CD14-positive monocyte (primary cell): ENCODE measurements around the gene CYP26C1. TPM values are rescaled to one million over a fixed set of nuclear protein-coding genes. Genes with fewer than 3 reads are reported as not detected.

Experiments used
- DNase-seq, 3 donors: peaks; one replicate each; pipeline ENCODE4 v3.0.0-alpha.2; 2011 to 2022
- H2AFZ ChIP-seq: 2 replicates; pipeline ENCODE4 v1.6.0; 2012; ENCODE audit warnings: mild to moderate bottlenecking, low read depth, low read length, inconsistent platforms; ENCODE audit not compliant: insufficient read depth, poor library complexity, severe bottlenecking
- H3K27ac ChIP-seq, 2 donors: 1 replicate in 1 of 2; 2 replicates in 1 of 2; pipeline ENCODE4 v1.5.1; 2012 to 2013; ENCODE audit warnings: low read length in 2 of 2, control low read depth in 1 of 2, inconsistent platforms in 1 of 2, low read depth in 1 of 2, mild to moderate bottlenecking in 1 of 2
- H3K27me3 ChIP-seq, 2 donors: one replicate each; pipeline versions ENCODE4 v1.6.0 to v1.6.1; 2011 to 2013; ENCODE audit warnings: low read length in 2 of 2; ENCODE audit not compliant: control insufficient read depth in 2 of 2, insufficient read depth in 2 of 2
- H3K36me3 ChIP-seq, 2 donors: replicated peaks in 1 of 2; 1 replicate in 1 of 2; 2 replicates in 1 of 2; pipeline versions ENCODE4 v1.5.1 to v1.6.1; 2012 to 2013; ENCODE audit warnings: low read length in 2 of 2, control low read depth in 1 of 2, inconsistent platforms in 1 of 2, mild to moderate bottlenecking in 1 of 2; ENCODE audit not compliant: insufficient read depth in 2 of 2, control insufficient read depth in 1 of 2
- H3K4me1 ChIP-seq, 2 donors: 1 replicate in 1 of 2; 2 replicates in 1 of 2; pipeline versions ENCODE4 v1.5.1 to v1.6.1; 2012 to 2013; ENCODE audit warnings: low read length in 2 of 2, control low read depth in 1 of 2, inconsistent platforms in 1 of 2, mild to moderate bottlenecking in 1 of 2, moderate library complexity in 1 of 2; ENCODE audit not compliant: insufficient read depth in 2 of 2, control insufficient read depth in 1 of 2
- H3K4me2 ChIP-seq: replicated peaks from 2 replicates; pipeline ENCODE3; 2012; ENCODE audit warnings: low read length, moderate library complexity, mild to moderate bottlenecking; ENCODE audit not compliant: poor library complexity, severe bottlenecking; ENCODE audit errors: extremely low read depth
- H3K4me3 ChIP-seq, 3 experiments: fragments of 200-600 bp in 1 of 3; sonication (generic) in 1 of 3; replicated peaks in 1 of 3; 1 replicate in 2 of 3; 2 replicates in 1 of 3; pipeline ENCODE4 v1.5.1; 2011 to 2013; ENCODE audit warnings: low read length in 3 of 3, mild to moderate bottlenecking in 3 of 3, control low read depth in 2 of 3, low read depth in 2 of 3, inconsistent platforms in 1 of 3, moderate library complexity in 1 of 3
- H3K79me2 ChIP-seq: 2 replicates; pipeline ENCODE4 v1.6.0; 2012; ENCODE audit warnings: mild to moderate bottlenecking, control low read depth, inconsistent platforms, low read length, moderate library complexity; ENCODE audit not compliant: insufficient read depth
- H3K9ac ChIP-seq: 2 replicates; pipeline ENCODE4 v1.6.0; 2017; ENCODE audit warnings: low read length, mild to moderate bottlenecking; ENCODE audit not compliant: insufficient read depth, poor library complexity, severe bottlenecking
- H3K9me3 ChIP-seq, 2 donors: replicated peaks in 1 of 2; 1 replicate in 1 of 2; 2 replicates in 1 of 2; pipeline versions ENCODE4 v1.5.1 to v1.6.1; 2012 to 2013; ENCODE audit warnings: low read length in 2 of 2, control low read depth in 1 of 2; ENCODE audit not compliant: control insufficient read depth in 1 of 2, insufficient read depth in 1 of 2
- H4K20me1 ChIP-seq: 2 replicates; pipeline ENCODE4 v1.6.0; 2012; ENCODE audit warnings: mild to moderate bottlenecking, low read length, control low read depth, moderate library complexity; ENCODE audit not compliant: insufficient read depth
- H3K27ac Mint-ChIP-seq, 7 donors: one replicate each; pipeline ENCODE4 v1.8.0; 2020; ENCODE audit warnings: mild to moderate bottlenecking in 7 of 7, mixed read lengths in 7 of 7, moderate library complexity in 6 of 7, inconsistent platforms in 2 of 7
- H3K27me3 Mint-ChIP-seq, 3 donors: one replicate each; pipeline ENCODE4 v1.8.0; 2021 to 2022; ENCODE audit warnings: low read depth in 3 of 3, mild to moderate bottlenecking in 3 of 3, mixed read lengths in 3 of 3, moderate library complexity in 3 of 3, inconsistent platforms in 1 of 3
- H3K36me3 Mint-ChIP-seq, 2 donors: one replicate each; pipeline ENCODE4 v1.8.0; 2020; ENCODE audit warnings: mixed read lengths in 2 of 2, inconsistent platforms in 1 of 2, mild to moderate bottlenecking in 1 of 2
- H3K4me1 Mint-ChIP-seq: one replicate; pipeline ENCODE4 v1.8.0; 2020; ENCODE audit warnings: mild to moderate bottlenecking, mixed read lengths
- H3K4me3 Mint-ChIP-seq, 2 donors: one replicate each; pipeline ENCODE4 v1.8.0; 2020; ENCODE audit warnings: mild to moderate bottlenecking in 2 of 2, mixed read lengths in 2 of 2, moderate library complexity in 1 of 2
- H3K9me3 Mint-ChIP-seq, 7 donors: one replicate each; pipeline ENCODE4 v1.8.0; 2020 to 2022; ENCODE audit warnings: mixed read lengths in 7 of 7, mild to moderate bottlenecking in 6 of 7, moderate library complexity in 6 of 7, inconsistent platforms in 2 of 7
- WGBS: methylation state at CpG from one replicate; pipeline ENCODE4 v1.1.5; 2013; ENCODE audit warnings: missing lambda C conversion rate; ENCODE audit not compliant: insufficient coverage; 5-methylcytosine and 5-hydroxymethylcytosine counted together
- intact Hi-C, 2 donors: fragments of 100-400 bp; cut with micrococcal nuclease; formaldehyde crosslinking; loops; one replicate each; pipeline versions ENCODE4 v1.15.0 to v1.15.1; 2023
- polyA plus RNA-seq, 3 donors: library from polyadenylated mRNA; depleted of rRNA in 1 of 3; unstranded in 2 of 3; stranded (reverse) in 1 of 3; fragments of 300-500 nt in 2 of 3; fragments of >200 nt in 1 of 3; fragmentation: Illumina TruSeq in 2 of 3; gene quantifications; 1 replicate in 2 of 3; 2 replicates in 1 of 3; pipeline ENCODE4 v1.2.3, GENCODE V29; 2012 to 2021
- TF ChIP-seq, protein P1 (sequence below): fragments of 200-600 bp; IDR thresholded peaks from one replicate; pipeline ENCODE4 v1.8.0; 2022; ENCODE audit warnings: antibody characterized with exemption, mild to moderate bottlenecking

CYP26C1 gene
- polyA plus RNA-seq, 3 donors, result not detected

- H3K4me1 Mint-ChIP-seq, result no peaks in the 10 kb centered on the region
- DNase-seq, result no peak
- H3K79me2 ChIP-seq, result no peaks in the 10 kb centered on the region
- no peak overlapping the region for H3K27ac ChIP-seq
- WGBS, result 93% methylated on average over 9 of the region's 9 CpGs
- no peak overlapping the region for H3K4me3 ChIP-seq
- no peak overlapping the region for H3K4me2 ChIP-seq
- H3K4me1 ChIP-seq, result no peaks in the 10 kb centered on the region
- intact Hi-C loops, result no loop called here
- no peak overlapping the region for H3K4me3 Mint-ChIP-seq
- TF ChIP-seq, protein P1, sequence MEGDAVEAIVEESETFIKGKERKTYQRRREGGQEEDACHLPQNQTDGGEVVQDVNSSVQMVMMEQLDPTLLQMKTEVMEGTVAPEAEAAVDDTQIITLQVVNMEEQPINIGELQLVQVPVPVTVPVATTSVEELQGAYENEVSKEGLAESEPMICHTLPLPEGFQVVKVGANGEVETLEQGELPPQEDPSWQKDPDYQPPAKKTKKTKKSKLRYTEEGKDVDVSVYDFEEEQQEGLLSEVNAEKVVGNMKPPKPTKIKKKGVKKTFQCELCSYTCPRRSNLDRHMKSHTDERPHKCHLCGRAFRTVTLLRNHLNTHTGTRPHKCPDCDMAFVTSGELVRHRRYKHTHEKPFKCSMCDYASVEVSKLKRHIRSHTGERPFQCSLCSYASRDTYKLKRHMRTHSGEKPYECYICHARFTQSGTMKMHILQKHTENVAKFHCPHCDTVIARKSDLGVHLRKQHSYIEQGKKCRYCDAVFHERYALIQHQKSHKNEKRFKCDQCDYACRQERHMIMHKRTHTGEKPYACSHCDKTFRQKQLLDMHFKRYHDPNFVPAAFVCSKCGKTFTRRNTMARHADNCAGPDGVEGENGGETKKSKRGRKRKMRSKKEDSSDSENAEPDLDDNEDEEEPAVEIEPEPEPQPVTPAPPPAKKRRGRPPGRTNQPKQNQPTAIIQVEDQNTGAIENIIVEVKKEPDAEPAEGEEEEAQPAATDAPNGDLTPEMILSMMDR, result no peak
- no peak overlapping the region for H3K27ac Mint-ChIP-seq
- H3K36me3 Mint-ChIP-seq, result no peaks in the 10 kb centered on the region
- H3K9ac ChIP-seq, result no peak overlapping the region
- peaks cover 0 to 7% (median 0%) of the 10 kb centered on the region in 7 donors for H3K9me3 Mint-ChIP-seq
- no peaks in the 10 kb centered on the region for H4K20me1 ChIP-seq
- H3K9me3 ChIP-seq, result no peaks in the 10 kb centered on the region
- H3K36me3 ChIP-seq, result no peaks in the 10 kb centered on the region
- H3K27me3 Mint-ChIP-seq, result peaks cover 3 to 10% (median 5%) of the 10 kb centered on the region in 3 donors
- no peak overlapping the region for H2AFZ ChIP-seq
- H3K27me3 ChIP-seq, result no peaks in the 10 kb centered on the region
Measured at GRCh38 chr10:93097386-93097785, 36.8 kb downstream of the CYP26C1 start.

- Histone ChIP-seq H3K4me3 (no peak overlapping the region), H3K4me2 (no peak overlapping the region), H3K9ac (no peak overlapping the region), H3K27me3 (no peaks in the 10 kb centered on the region), H3K79me2 (no peaks in the 10 kb centered on the region), H3K27ac (no peak overlapping the region), H2AFZ (no peak overlapping the region), H3K9me3 (no peaks in the 10 kb centered on the region), H4K20me1 (no peaks in the 10 kb centered on the region), H3K36me3 (no peaks in the 10 kb centered on the region), H3K4me1 (no peaks in the 10 kb centered on the region)
- H3K27me3 Mint-ChIP-seq, result peaks cover 3 to 5% (median 3%) of the 10 kb centered on the region in 3 donors
- no peaks in the 10 kb centered on the region for H3K36me3 Mint-ChIP-seq
- 86% methylated on average over 1 of the region's 3 CpGs for WGBS
- peaks cover 0 to 12% (median 2%) of the 10 kb centered on the region in 7 donors for H3K9me3 Mint-ChIP-seq
- intact Hi-C loops, result no loop called here
- H3K27ac Mint-ChIP-seq, result no peak overlapping the region
- H3K4me1 Mint-ChIP-seq, result no peaks in the 10 kb centered on the region
- TF ChIP-seq, protein P1, result no peak
- no peak overlapping the region for H3K4me3 Mint-ChIP-seq
- DNase-seq, result no peak
Measured at GRCh38 chr10:93098816-93099215, 38.2 kb downstream of the CYP26C1 start.
